ENCODE measurements around the gene CASKIN2. TPM values are rescaled to one million over a fixed set of nuclear protein-coding genes. Genes with fewer than 3 reads are reported as not detected.
A peak's percentile ranks its signal among the peaks of the same experiment; 100 is the strongest.

CASKIN2 gene
- total RNA-seq = 1 to 10 TPM; 2.9 to 5.4 TPM

GRCh38 chr17:75515496-75516254 lies at the start of gene CASKIN2:
Gene CASKIN2 (minus strand): TSS chr17:75515537. CDS start chr17:75513804, 1,733 bp downstream.
- Mint-ChIP-seq H3K27ac (no peak within 1 kb of the TSS), H3K9me3 (no peaks in the 10 kb centered on the region), H3K4me1 (peaks cover 15% of the 10 kb centered on the region), H3K4me3 (peak within 1 kb of the TSS; percentile 68), H3K36me3 (ENCODE audit: low read depth) (peaks cover 30% of the 10 kb centered on the region), H3K27me3 (no peaks in the 10 kb centered on the region)
- peak; percentile 57 for ATAC-seq (replicated peaks)

GRCh38 chr17:75565066-75565465 lies 49.7 kb upstream of the CASKIN2 start:
- Mint-ChIP-seq H3K9me3 (no peaks in the 10 kb centered on the region), H3K4me1 (no peaks in the 10 kb centered on the region), H3K4me3 (no peak overlapping the region), H3K27me3 (no peaks in the 10 kb centered on the region), H3K36me3 (ENCODE audit: low read depth) (no peaks in the 10 kb centered on the region), H3K27ac (no peak overlapping the region)
- ATAC-seq (replicated peaks) = no peak

- no peaks in the 10 kb centered on the region for H3K4me1 Mint-ChIP-seq
- no peaks in the 10 kb centered on the region for H3K27me3 Mint-ChIP-seq
- no peak overlapping the region for H3K4me3 Mint-ChIP-seq
- no peak overlapping the region for H3K27ac Mint-ChIP-seq
- H3K9me3 Mint-ChIP-seq = no peaks in the 10 kb centered on the region
- no peak for ATAC-seq (replicated peaks)
- H3K36me3 Mint-ChIP-seq (ENCODE audit: low read depth) = no peaks in the 10 kb centered on the region
These were observed 48.9 kb upstream of the CASKIN2 start for GRCh38 chr17:75564195-75564594.

GRCh38 chr17:75563063-75563758 lies 47.9 kb upstream of the CASKIN2 start:
- H3K4me1 Mint-ChIP-seq = no peaks in the 10 kb centered on the region
- H3K27me3 Mint-ChIP-seq = no peaks in the 10 kb centered on the region
- no peaks in the 10 kb centered on the region for H3K36me3 Mint-ChIP-seq (ENCODE audit: low read depth)
- no peak overlapping the region for H3K4me3 Mint-ChIP-seq
- no peak for ATAC-seq (replicated peaks)
- no peaks in the 10 kb centered on the region for H3K9me3 Mint-ChIP-seq
- H3K27ac Mint-ChIP-seq = no peak overlapping the region

GRCh38 chr17:75561927-75562603 lies 46.7 kb upstream of the CASKIN2 start:
- no peak overlapping the region for H3K27ac Mint-ChIP-seq

GRCh38 chr17:75559958-75560533 lies 44.7 kb upstream of the CASKIN2 start:
- H3K4me3 Mint-ChIP-seq = no peak overlapping the region
- peak overlapping the region; percentile 46 for H3K27ac Mint-ChIP-seq
- no peaks in the 10 kb centered on the region for H3K4me1 Mint-ChIP-seq
- H3K27me3 Mint-ChIP-seq = no peaks in the 10 kb centered on the region
- H3K36me3 Mint-ChIP-seq (ENCODE audit: low read depth) = no peaks in the 10 kb centered on the region
- no peaks in the 10 kb centered on the region for H3K9me3 Mint-ChIP-seq
- no peak for ATAC-seq (replicated peaks)

More at GRCh38 chr17:75561927-75562603, 46.7 kb upstream of the CASKIN2 start:
- H3K9me3 Mint-ChIP-seq = no peaks in the 10 kb centered on the region
- H3K4me1 Mint-ChIP-seq = no peaks in the 10 kb centered on the region
- no peaks in the 10 kb centered on the region for H3K36me3 Mint-ChIP-seq (ENCODE audit: low read depth)
- H3K4me3 Mint-ChIP-seq = no peak overlapping the region
- no peaks in the 10 kb centered on the region for H3K27me3 Mint-ChIP-seq
- ATAC-seq (replicated peaks) = no peak

GRCh38 chr17:75558666-75559530 lies 43.6 kb upstream of the CASKIN2 start:
- H3K36me3 Mint-ChIP-seq (ENCODE audit: low read depth) = no peaks in the 10 kb centered on the region
- H3K4me3 Mint-ChIP-seq = no peak overlapping the region
- no peaks in the 10 kb centered on the region for H3K9me3 Mint-ChIP-seq
- no peak overlapping the region for H3K27ac Mint-ChIP-seq
- H3K27me3 Mint-ChIP-seq = no peaks in the 10 kb centered on the region
- H3K4me1 Mint-ChIP-seq = no peaks in the 10 kb centered on the region
- ATAC-seq (replicated peaks) = no peak

GRCh38 chr17:75557852-75558665 lies 42.7 kb upstream of the CASKIN2 start:
- no peaks in the 10 kb centered on the region for H3K36me3 Mint-ChIP-seq (ENCODE audit: low read depth)
- H3K4me1 Mint-ChIP-seq = no peaks in the 10 kb centered on the region
- H3K4me3 Mint-ChIP-seq = no peak overlapping the region
- H3K27ac Mint-ChIP-seq = no peak overlapping the region
- no peaks in the 10 kb centered on the region for H3K27me3 Mint-ChIP-seq
- no peak for ATAC-seq (replicated peaks)
- no peaks in the 10 kb centered on the region for H3K9me3 Mint-ChIP-seq

- Mint-ChIP-seq H3K27ac (no peak overlapping the region), H3K9me3 (no peaks in the 10 kb centered on the region), H3K27me3 (no peaks in the 10 kb centered on the region), H3K4me3 (no peak overlapping the region), H3K4me1 (no peaks in the 10 kb centered on the region), H3K36me3 (ENCODE audit: low read depth) (no peaks in the 10 kb centered on the region)
- no peak for ATAC-seq (replicated peaks)
These were observed 41.9 kb upstream of the CASKIN2 start for GRCh38 chr17:75557075-75557851.

GRCh38 chr17:75555679-75556153 lies 40.4 kb upstream of the CASKIN2 start:
- Mint-ChIP-seq H3K36me3 (ENCODE audit: low read depth) (no peaks in the 10 kb centered on the region), H3K27ac (no peak overlapping the region), H3K4me3 (no peak overlapping the region), H3K27me3 (no peaks in the 10 kb centered on the region), H3K9me3 (no peaks in the 10 kb centered on the region), H3K4me1 (no peaks in the 10 kb centered on the region)
- no peak for ATAC-seq (replicated peaks)

- no peak for ATAC-seq (replicated peaks)
- H3K27me3 Mint-ChIP-seq = no peaks in the 10 kb centered on the region
- H3K9me3 Mint-ChIP-seq = no peaks in the 10 kb centered on the region
- H3K36me3 Mint-ChIP-seq (ENCODE audit: low read depth) = no peaks in the 10 kb centered on the region
- no peak overlapping the region for H3K4me3 Mint-ChIP-seq
- H3K27ac Mint-ChIP-seq = no peak overlapping the region
- H3K4me1 Mint-ChIP-seq = no peaks in the 10 kb centered on the region
These were observed 38.2 kb upstream of the CASKIN2 start for GRCh38 chr17:75553295-75554110.
